Superior temporal gyrus (tissue), 1 donor: Measurements from ENCODE around the gene RAP1GDS1.

ENCODE experiments used
- DNase-seq: peaks from one replicate; pipeline ENCODE4 v3.0.0-alpha.2; 2016; ENCODE audit errors: extremely low spot score

Gene RAP1GDS1

GRCh38 chr4:98482503-98482846 lies 221.3 kb downstream of the RAP1GDS1 start:
- DNase-seq = no peak

GRCh38 chr4:98482847-98483806 lies 221.9 kb downstream of the RAP1GDS1 start:
- no peak for DNase-seq

GRCh38 chr4:98484031-98484430 lies 222.8 kb downstream of the RAP1GDS1 start:
- DNase-seq = no peak

DNA sequence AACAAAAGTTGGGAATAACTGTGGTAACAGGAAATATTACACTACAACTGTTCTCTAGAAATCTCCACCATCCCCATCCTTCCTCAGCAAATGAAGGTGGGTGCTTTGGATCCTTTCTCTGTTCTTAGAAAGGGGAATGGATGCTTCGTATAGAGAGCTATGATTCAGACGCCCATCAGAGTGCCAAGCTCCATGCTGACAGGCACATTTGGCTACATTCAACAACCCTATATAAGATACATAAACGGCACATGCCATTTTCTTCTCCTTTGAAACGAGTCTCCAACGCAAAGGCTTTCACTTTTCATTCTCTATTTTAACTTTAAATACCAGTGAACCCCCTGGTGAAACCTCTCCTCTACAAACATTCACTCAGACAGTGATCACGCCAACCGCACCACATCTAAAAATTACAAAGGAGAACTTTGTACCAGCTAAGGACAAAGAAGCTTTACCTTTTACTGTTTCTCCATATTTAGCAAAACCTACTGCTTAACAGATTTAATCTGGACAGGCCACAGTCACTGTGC lies 224.7 kb downstream of the RAP1GDS1 start:
- DNase-seq = no peak

GRCh38 chr4:98490251-98490650 lies 229.1 kb downstream of the RAP1GDS1 start:
- no peak for DNase-seq

GRCh38 chr4:98491899-98492559 lies 230.8 kb downstream of the RAP1GDS1 start:
- no peak for DNase-seq

DNA sequence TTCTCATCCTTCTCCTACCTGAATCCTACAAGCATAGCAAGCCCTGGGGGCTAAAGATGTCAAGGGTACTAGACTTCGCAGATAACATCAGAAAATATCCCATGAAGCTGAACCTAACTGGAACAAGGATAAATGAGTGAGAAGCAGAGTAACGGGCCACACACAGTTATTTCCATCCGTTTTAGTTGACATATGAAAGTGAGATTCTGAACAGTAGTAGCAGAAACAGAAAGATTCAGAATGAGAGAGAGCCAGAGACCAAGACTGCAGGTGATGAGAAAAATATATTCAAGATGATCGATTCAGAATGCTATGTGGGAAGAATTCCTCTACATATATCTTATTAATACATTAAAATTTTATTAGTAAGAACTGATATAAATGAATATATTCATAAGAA lies 232.1 kb downstream of the RAP1GDS1 start:
- no peak for DNase-seq
